ENCODE data around the gene RGS14. TPM values are rescaled to one million over a fixed set of nuclear protein-coding genes. Genes with fewer than 3 reads are reported as not detected.
A peak's percentile ranks its signal among the peaks of the same experiment; 100 is the strongest.

RGS14 gene
- total RNA-seq, 1 experiment from 2014 or later, result 9.4 TPM

- Histone ChIP-seq H4K20me1 (ENCODE audit: insufficient read depth) (no peaks in the 10 kb centered on the region), H3K27ac (ENCODE audit: low read depth, low read length) (peak overlapping the region; percentile 99), H3K9ac (ENCODE audit: low read length) (peak overlapping the region; percentile 92), H3K79me2 (ENCODE audit: insufficient read depth, low read length) (no peaks in the 10 kb centered on the region), H3K4me3 (replicated peaks in 1 of 2; ENCODE audit: low read depth in 1 of 2, low read length in 2 of 2) (peak overlapping the region; percentile 69 to 82), H3K36me3 (ENCODE audit: control insufficient read depth in 1 of 2, insufficient read depth in 2 of 2, low read length in 2 of 2) (no peaks in the 10 kb centered on the region), H2AFZ (ENCODE audit: low read depth, low read length, poor library complexity, severe bottlenecking) (no peak overlapping the region), H3K4me1 (ENCODE audit: control insufficient read depth in 1 of 2, insufficient read depth in 2 of 2, low read length in 2 of 2) (peaks cover 15 to 37% of the 10 kb centered on the region in 2 experiments), H3K9me3 (ENCODE audit: control insufficient read depth in 1 of 2, insufficient read depth in 1 of 2, low read depth in 1 of 2, low read length in 2 of 2) (no peaks in the 10 kb centered on the region), H3K4me2 (ENCODE audit: low read length) (peak overlapping the region; percentile 97), H3K27me3 (ENCODE audit: insufficient read depth, low read length) (no peaks in the 10 kb centered on the region), H3K9me2 (ENCODE audit: insufficient read depth) (no peaks in the 10 kb centered on the region)
- TSS peak; percentile 78 for BruUV-seq (replicated peaks)
- DNase-seq (ENCODE audit: low read depth, low spot score), result peak; percentile 82
- RAD21 ChIA-PET (ENCODE audit: low non-redundant PET in 1 of 2, low total read pairs in 2 of 2, uncharacterized antibody in 2 of 2, unreplicated experiment in 2 of 2), result interaction anchor here (0.7 to 1.6 kb wide), 7 partner anchors 12 to 84 kb away, joined by 3 to 5 read pairs (median 3); no protein-coding TSS in a partner anchor
- intact Hi-C loops (cut with micrococcal nuclease), result loop anchor here (2.0 to 5.0 kb wide), 3 partner anchors 95 to 290 kb away; partner anchors contain the start of genes B4GALT7 and PDLIM7
- POLR2A ChIA-PET, result interaction anchor here (0.7 to 2.1 kb wide), 10 partner anchors 12 to 95 kb away, joined by 3 to 14 read pairs (median 6); partner anchors contain the start of genes GRK6 and PDLIM7
- CTCF ChIA-PET, result interaction anchor here (0.8 to 5.3 kb wide), 15 partner anchors 10 to 291 kb away, joined by 3 to 85 read pairs (median 8); partner anchors contain the start of genes GRK6, MXD3 and PRR7
- ATAC-seq, result peak; percentile 77
- TF ChIP-seq, protein P1, sequence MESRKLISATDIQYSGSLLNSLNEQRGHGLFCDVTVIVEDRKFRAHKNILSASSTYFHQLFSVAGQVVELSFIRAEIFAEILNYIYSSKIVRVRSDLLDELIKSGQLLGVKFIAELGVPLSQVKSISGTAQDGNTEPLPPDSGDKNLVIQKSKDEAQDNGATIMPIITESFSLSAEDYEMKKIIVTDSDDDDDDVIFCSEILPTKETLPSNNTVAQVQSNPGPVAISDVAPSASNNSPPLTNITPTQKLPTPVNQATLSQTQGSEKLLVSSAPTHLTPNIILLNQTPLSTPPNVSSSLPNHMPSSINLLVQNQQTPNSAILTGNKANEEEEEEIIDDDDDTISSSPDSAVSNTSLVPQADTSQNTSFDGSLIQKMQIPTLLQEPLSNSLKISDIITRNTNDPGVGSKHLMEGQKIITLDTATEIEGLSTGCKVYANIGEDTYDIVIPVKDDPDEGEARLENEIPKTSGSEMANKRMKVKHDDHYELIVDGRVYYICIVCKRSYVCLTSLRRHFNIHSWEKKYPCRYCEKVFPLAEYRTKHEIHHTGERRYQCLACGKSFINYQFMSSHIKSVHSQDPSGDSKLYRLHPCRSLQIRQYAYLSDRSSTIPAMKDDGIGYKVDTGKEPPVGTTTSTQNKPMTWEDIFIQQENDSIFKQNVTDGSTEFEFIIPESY (IDR thresholded peaks at IDR 0.05; ENCODE audit: extremely low read depth, insufficient replicate concordance, low read length), result no peak
- peak; percentile 89 for TF ChIP-seq POLR2AphosphoS5 (IDR thresholded peaks at IDR 0.05; ENCODE audit: low read depth, low read length)
- no peak for TF ChIP-seq MAX (IDR thresholded peaks at IDR 0.05)
- TF ChIP-seq JUND (IDR thresholded peaks at IDR 0.05), result no peak
- no peak for TF ChIP-seq SRF (IDR thresholded peaks at IDR 0.05; ENCODE audit: low read depth)
- TF ChIP-seq RAD21 (IDR thresholded peaks at IDR 0.05; ENCODE audit: low read depth), result no peak
- TF ChIP-seq EZH2 (IDR thresholded peaks at IDR 0.05), result no peak
- no peak for TF ChIP-seq ZNF274 (IDR thresholded peaks at IDR 0.05; ENCODE audit: low read depth, low read length)
- TF ChIP-seq CBX3 (IDR thresholded peaks at IDR 0.05; ENCODE audit: low read depth), result no peak
- no peak for TF ChIP-seq EGR1 (IDR thresholded peaks at IDR 0.05; ENCODE audit: low read depth)
- TF ChIP-seq FOSL1 (IDR thresholded peaks at IDR 0.05; ENCODE audit: low read depth), result no peak
- no peak for TF ChIP-seq CEBPB (IDR thresholded peaks at IDR 0.05; ENCODE audit: low read depth)
- TF ChIP-seq ZFX (IDR thresholded peaks at IDR 0.05), result no peak
- no peak for TF ChIP-seq ATF3 (IDR thresholded peaks at IDR 0.05)
- TF ChIP-seq SIN3A (IDR thresholded peaks at IDR 0.05; ENCODE audit: low read depth), result no peak
- TF ChIP-seq CTCF (IDR thresholded peaks at IDR 0.05 in 2 of 3, conservative IDR thresholded peaks at IDR 0.05 in 1 of 3; ENCODE audit: borderline replicate concordance in 1 of 3, insufficient read depth in 1 of 3, low read depth in 2 of 3, low read length in 2 of 3), result peak in 2 of 3 experiments; percentile 60 to 63; a peak in 4 of 6 replicates
- TF ChIP-seq, protein P2, sequence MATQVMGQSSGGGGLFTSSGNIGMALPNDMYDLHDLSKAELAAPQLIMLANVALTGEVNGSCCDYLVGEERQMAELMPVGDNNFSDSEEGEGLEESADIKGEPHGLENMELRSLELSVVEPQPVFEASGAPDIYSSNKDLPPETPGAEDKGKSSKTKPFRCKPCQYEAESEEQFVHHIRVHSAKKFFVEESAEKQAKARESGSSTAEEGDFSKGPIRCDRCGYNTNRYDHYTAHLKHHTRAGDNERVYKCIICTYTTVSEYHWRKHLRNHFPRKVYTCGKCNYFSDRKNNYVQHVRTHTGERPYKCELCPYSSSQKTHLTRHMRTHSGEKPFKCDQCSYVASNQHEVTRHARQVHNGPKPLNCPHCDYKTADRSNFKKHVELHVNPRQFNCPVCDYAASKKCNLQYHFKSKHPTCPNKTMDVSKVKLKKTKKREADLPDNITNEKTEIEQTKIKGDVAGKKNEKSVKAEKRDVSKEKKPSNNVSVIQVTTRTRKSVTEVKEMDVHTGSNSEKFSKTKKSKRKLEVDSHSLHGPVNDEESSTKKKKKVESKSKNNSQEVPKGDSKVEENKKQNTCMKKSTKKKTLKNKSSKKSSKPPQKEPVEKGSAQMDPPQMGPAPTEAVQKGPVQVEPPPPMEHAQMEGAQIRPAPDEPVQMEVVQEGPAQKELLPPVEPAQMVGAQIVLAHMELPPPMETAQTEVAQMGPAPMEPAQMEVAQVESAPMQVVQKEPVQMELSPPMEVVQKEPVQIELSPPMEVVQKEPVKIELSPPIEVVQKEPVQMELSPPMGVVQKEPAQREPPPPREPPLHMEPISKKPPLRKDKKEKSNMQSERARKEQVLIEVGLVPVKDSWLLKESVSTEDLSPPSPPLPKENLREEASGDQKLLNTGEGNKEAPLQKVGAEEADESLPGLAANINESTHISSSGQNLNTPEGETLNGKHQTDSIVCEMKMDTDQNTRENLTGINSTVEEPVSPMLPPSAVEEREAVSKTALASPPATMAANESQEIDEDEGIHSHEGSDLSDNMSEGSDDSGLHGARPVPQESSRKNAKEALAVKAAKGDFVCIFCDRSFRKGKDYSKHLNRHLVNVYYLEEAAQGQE (IDR thresholded peaks at IDR 0.05; ENCODE audit: low read depth), result no peak
- TF ChIP-seq POLR2A (IDR thresholded peaks at IDR 0.05; ENCODE audit: borderline replicate concordance, extremely low read depth, insufficient read depth, insufficient read length), result peak; percentile 54
- TF ChIP-seq SP1 (IDR thresholded peaks at IDR 0.05; ENCODE audit: low read depth), result no peak
- no peak for TF ChIP-seq EZH2phosphoT487 (IDR thresholded peaks at IDR 0.05; ENCODE audit: borderline replicate concordance)
Observed at GRCh38 chr5:177402271-177403043, 44.7 kb downstream of the RGS14 start.

All from HCT116 (cell line).